ENCODE data around the gene FAM162B. TPM values are rescaled to one million over a fixed set of nuclear protein-coding genes. Genes with fewer than 3 reads are reported as not detected.

Gene FAM162B
- polyA plus RNA-seq (2013, experiment 1 of 2), result 1.1 TPM
- polyA plus RNA-seq (2013, experiment 2 of 2), result 1.4 TPM

- peak within 1 kb of the TSS; percentile 69 for H2BK120ac ChIP-seq (ENCODE audit: low read depth, low read length)
- peak within 1 kb of the TSS; percentile 92 for H3K4me2 ChIP-seq (ENCODE audit: low read length, poor library complexity, severe bottlenecking)
- no peaks in the 10 kb centered on the region for H3K79me1 ChIP-seq (replicated peaks; ENCODE audit: low read length, poor library complexity, severe bottlenecking)
- H3K23ac ChIP-seq (ENCODE audit: low read length in 2 of 2), result peak within 1 kb of the TSS in 1 of 2 experiments; percentile 46
- peaks cover 13 to 17% of the 10 kb centered on the region in 2 experiments for H3K27me3 ChIP-seq (ENCODE audit: control insufficient read depth in 1 of 2, insufficient read depth in 1 of 2, low read length in 2 of 2)
- peak; percentile 44 for DNase-seq
- H3K27ac ChIP-seq (ENCODE audit: low read length, poor library complexity, severe bottlenecking), result no peak within 1 kb of the TSS
- H4K91ac ChIP-seq (ENCODE audit: low read length), result peak within 1 kb of the TSS; percentile 78
- H2BK5ac ChIP-seq (ENCODE audit: low read depth, low read length, poor library complexity, severe bottlenecking), result no peak within 1 kb of the TSS
- H3K4me1 ChIP-seq (ENCODE audit: control insufficient read depth, insufficient read depth, low read depth, low read length), result peaks cover 12% of the 10 kb centered on the region
- no peaks in the 10 kb centered on the region for H3K9me3 ChIP-seq (ENCODE audit: control insufficient read depth, low read length)
- peak within 1 kb of the TSS; percentile 62 to 80 for H3K4me3 ChIP-seq (ENCODE audit: insufficient read depth in 1 of 2, low read depth in 1 of 2, low read length in 2 of 2)
- H2AFZ ChIP-seq (ENCODE audit: low read depth, low read length), result peak within 1 kb of the TSS; percentile 81
- WGBS, result under 1% methylated on average over 78 of the region's 89 CpGs
- peak within 1 kb of the TSS in 1 of 2 experiments; percentile 35 for H3K14ac ChIP-seq (ENCODE audit: low read length in 2 of 2)
- H4K8ac ChIP-seq (ENCODE audit: low read length), result peak within 1 kb of the TSS; percentile 71
- H3K36me3 ChIP-seq (ENCODE audit: control insufficient read depth in 1 of 2, insufficient read depth in 2 of 2, low read depth in 1 of 2, low read length in 2 of 2), result no peaks in the 10 kb centered on the region
- H3K18ac ChIP-seq (ENCODE audit: low read depth in 1 of 2, low read length in 2 of 2), result peak within 1 kb of the TSS; percentile 59
- H2BK12ac ChIP-seq (ENCODE audit: low read length in 2 of 2), result peak within 1 kb of the TSS in 1 of 2 experiments; percentile 23
- H3K4ac ChIP-seq (ENCODE audit: low read depth in 1 of 2, low read length in 2 of 2), result no peak within 1 kb of the TSS
- no peak within 1 kb of the TSS for H2AK5ac ChIP-seq (ENCODE audit: low read length, severe bottlenecking)
- no peak within 1 kb of the TSS for H2BK15ac ChIP-seq (ENCODE audit: low read depth, poor library complexity, severe bottlenecking)
- peak within 1 kb of the TSS; percentile 58 for H3K9ac ChIP-seq (ENCODE audit: low read length)
These were observed at the start of gene FAM162B for GRCh38 chr6:116764961-116765841. FAM162B (minus strand) TSS chr6:116765719; CDS start chr6:116765576, 143 bp downstream.

- Histone ChIP-seq H2AFZ (ENCODE audit: low read depth, low read length) (no peak overlapping the region), H2BK5ac (ENCODE audit: low read depth, low read length, poor library complexity, severe bottlenecking) (no peak overlapping the region), H2BK120ac (ENCODE audit: low read depth, low read length) (no peak overlapping the region), H2BK15ac (ENCODE audit: low read depth, poor library complexity, severe bottlenecking) (no peak overlapping the region), H2AK5ac (ENCODE audit: low read length, severe bottlenecking) (no peak overlapping the region), H3K4me3 (ENCODE audit: insufficient read depth in 1 of 2, low read depth in 1 of 2, low read length in 2 of 2) (no peak overlapping the region), H3K18ac (ENCODE audit: low read depth in 1 of 2, low read length in 2 of 2) (no peak overlapping the region), H3K4ac (ENCODE audit: low read depth in 1 of 2, low read length in 2 of 2) (no peak overlapping the region), H3K9ac (ENCODE audit: low read length) (no peak overlapping the region), H3K27ac (ENCODE audit: low read length, poor library complexity, severe bottlenecking) (no peak overlapping the region), H3K79me1 (replicated peaks; ENCODE audit: low read length, poor library complexity, severe bottlenecking) (no peaks in the 10 kb centered on the region), H3K4me1 (ENCODE audit: control insufficient read depth, insufficient read depth, low read depth, low read length) (no peaks in the 10 kb centered on the region), H3K27me3 (ENCODE audit: control insufficient read depth in 1 of 2, insufficient read depth in 1 of 2, low read length in 2 of 2) (no peaks in the 10 kb centered on the region), H2BK12ac (ENCODE audit: low read length in 2 of 2) (no peak overlapping the region), H3K14ac (ENCODE audit: low read length in 2 of 2) (no peak overlapping the region), H3K23ac (ENCODE audit: low read length in 2 of 2) (no peak overlapping the region), H3K4me2 (ENCODE audit: low read length, poor library complexity, severe bottlenecking) (no peak overlapping the region), H4K91ac (ENCODE audit: low read length) (no peak overlapping the region), H3K9me3 (ENCODE audit: control insufficient read depth, low read length) (peaks cover 7% of the 10 kb centered on the region), H4K8ac (ENCODE audit: low read length) (no peak overlapping the region), H3K36me3 (ENCODE audit: control insufficient read depth in 1 of 2, insufficient read depth in 2 of 2, low read depth in 1 of 2, low read length in 2 of 2) (no peaks in the 10 kb centered on the region)
- no peak for DNase-seq
- 81% methylated on average over 2 of the region's 2 CpGs for WGBS
These were observed 46.6 kb upstream of the FAM162B start for GRCh38 chr6:116812051-116812650.

- H4K8ac ChIP-seq (ENCODE audit: low read length), result no peak overlapping the region
- H3K4me3 ChIP-seq (ENCODE audit: insufficient read depth in 1 of 2, low read depth in 1 of 2, low read length in 2 of 2), result no peak overlapping the region
- no peak overlapping the region for H2BK5ac ChIP-seq (ENCODE audit: low read depth, low read length, poor library complexity, severe bottlenecking)
- H2BK120ac ChIP-seq (ENCODE audit: low read depth, low read length), result no peak overlapping the region
- H3K27me3 ChIP-seq (ENCODE audit: control insufficient read depth in 1 of 2, insufficient read depth in 1 of 2, low read length in 2 of 2), result no peaks in the 10 kb centered on the region
- no peak overlapping the region for H2BK15ac ChIP-seq (ENCODE audit: low read depth, poor library complexity, severe bottlenecking)
- H3K4ac ChIP-seq (ENCODE audit: low read depth in 1 of 2, low read length in 2 of 2), result no peak overlapping the region
- no peaks in the 10 kb centered on the region for H3K79me1 ChIP-seq (replicated peaks; ENCODE audit: low read length, poor library complexity, severe bottlenecking)
- H2AK5ac ChIP-seq (ENCODE audit: low read length, severe bottlenecking), result no peak overlapping the region
- no peak for DNase-seq
- no peak overlapping the region for H3K9ac ChIP-seq (ENCODE audit: low read length)
- H3K14ac ChIP-seq (ENCODE audit: low read length in 2 of 2), result no peak overlapping the region
- no peaks in the 10 kb centered on the region for H3K36me3 ChIP-seq (ENCODE audit: control insufficient read depth in 1 of 2, insufficient read depth in 2 of 2, low read depth in 1 of 2, low read length in 2 of 2)
- H4K91ac ChIP-seq (ENCODE audit: low read length), result no peak overlapping the region
- H3K4me2 ChIP-seq (ENCODE audit: low read length, poor library complexity, severe bottlenecking), result no peak overlapping the region
- no peaks in the 10 kb centered on the region for H3K4me1 ChIP-seq (ENCODE audit: control insufficient read depth, insufficient read depth, low read depth, low read length)
- no peak overlapping the region for H2AFZ ChIP-seq (ENCODE audit: low read depth, low read length)
- no peaks in the 10 kb centered on the region for H3K9me3 ChIP-seq (ENCODE audit: control insufficient read depth, low read length)
- H3K27ac ChIP-seq (ENCODE audit: low read length, poor library complexity, severe bottlenecking), result no peak overlapping the region
- no peak overlapping the region for H2BK12ac ChIP-seq (ENCODE audit: low read length in 2 of 2)
- H3K23ac ChIP-seq (ENCODE audit: low read length in 2 of 2), result no peak overlapping the region
- H3K18ac ChIP-seq (ENCODE audit: low read depth in 1 of 2, low read length in 2 of 2), result no peak overlapping the region
These were observed 36.5 kb upstream of the FAM162B start for GRCh38 chr6:116801971-116802370.

GRCh38 chr6:116799945-116800344, 34.4 kb upstream of the FAM162B start:
- no peak overlapping the region for H3K27ac ChIP-seq (ENCODE audit: low read length, poor library complexity, severe bottlenecking)
- no peaks in the 10 kb centered on the region for H3K27me3 ChIP-seq (ENCODE audit: control insufficient read depth in 1 of 2, insufficient read depth in 1 of 2, low read length in 2 of 2)
- no peak overlapping the region for H3K4me3 ChIP-seq (ENCODE audit: insufficient read depth in 1 of 2, low read depth in 1 of 2, low read length in 2 of 2)
- H3K9me3 ChIP-seq (ENCODE audit: control insufficient read depth, low read length), result no peaks in the 10 kb centered on the region
- no peaks in the 10 kb centered on the region for H3K36me3 ChIP-seq (ENCODE audit: control insufficient read depth in 1 of 2, insufficient read depth in 2 of 2, low read depth in 1 of 2, low read length in 2 of 2)
- DNase-seq, result no peak
- H2AK5ac ChIP-seq (ENCODE audit: low read length, severe bottlenecking), result no peak overlapping the region
- H2BK5ac ChIP-seq (ENCODE audit: low read depth, low read length, poor library complexity, severe bottlenecking), result no peak overlapping the region
- H3K4ac ChIP-seq (ENCODE audit: low read depth in 1 of 2, low read length in 2 of 2), result no peak overlapping the region
- no peaks in the 10 kb centered on the region for H3K4me1 ChIP-seq (ENCODE audit: control insufficient read depth, insufficient read depth, low read depth, low read length)
- H3K9ac ChIP-seq (ENCODE audit: low read length), result no peak overlapping the region
- H3K23ac ChIP-seq (ENCODE audit: low read length in 2 of 2), result no peak overlapping the region
- H2BK15ac ChIP-seq (ENCODE audit: low read depth, poor library complexity, severe bottlenecking), result no peak overlapping the region
- H2BK12ac ChIP-seq (ENCODE audit: low read length in 2 of 2), result no peak overlapping the region
- H3K18ac ChIP-seq (ENCODE audit: low read depth in 1 of 2, low read length in 2 of 2), result no peak overlapping the region
- no peaks in the 10 kb centered on the region for H3K79me1 ChIP-seq (replicated peaks; ENCODE audit: low read length, poor library complexity, severe bottlenecking)
- H3K14ac ChIP-seq (ENCODE audit: low read length in 2 of 2), result no peak overlapping the region
- no peak overlapping the region for H2AFZ ChIP-seq (ENCODE audit: low read depth, low read length)
- no peak overlapping the region for H3K4me2 ChIP-seq (ENCODE audit: low read length, poor library complexity, severe bottlenecking)
- H4K91ac ChIP-seq (ENCODE audit: low read length), result no peak overlapping the region
- no peak overlapping the region for H2BK120ac ChIP-seq (ENCODE audit: low read depth, low read length)
- no peak overlapping the region for H4K8ac ChIP-seq (ENCODE audit: low read length)

All from mesenchymal stem cell (in vitro differentiated cells and primary cell).